PC-9 (cell line): ENCODE measurements around the gene SPATA21. TPM values are rescaled to one million over a fixed set of nuclear protein-coding genes. Genes with fewer than 3 reads are reported as not detected.

ENCODE experiments used
- BruUV-seq: library from RNA; stranded (reverse); fragments of 400-500 nt; replicated peaks from 2 replicates; lab custom pipeline; 2021; lab: Mats Ljungman, UMichigan
- CTCF ChIA-PET: fragments of 300-600 bp; sonication (Branson Sonifier 250); formaldehyde crosslinking; loops from one replicate; lab custom pipeline; 2022; ENCODE audit warnings: antibody characterized with exemption; lab: Charles Lee
- POLR2A ChIA-PET: fragments of 300-600 bp; sonication (Branson Sonifier 250); formaldehyde crosslinking; loops from one replicate; lab custom pipeline; 2022; ENCODE audit warnings: antibody characterized with exemption; ENCODE audit not compliant: unreplicated experiment; lab: Charles Lee
- DNase-seq, 2 experiments: peaks; one replicate each; pipeline versions ENCODE4 v3.0.0 to v3.0.0-alpha.2; 2015 to 2022; ENCODE audit warnings: mixed read lengths in 1 of 2
- H2AFZ ChIP-seq: fragments of 200-600 bp; sonication (generic); 2 replicates; pipeline ENCODE4 v1.8.1; 2017; ENCODE audit warnings: antibody characterized with exemption
- H3F3A ChIP-seq: fragments of 200-600 bp; sonication (generic); 2 replicates; pipeline ENCODE4 v1.8.1; 2017; ENCODE audit warnings: antibody characterized with exemption, mild to moderate bottlenecking, low read depth; ENCODE audit not compliant: insufficient read depth
- H3K27ac ChIP-seq: fragments of 200-600 bp; sonication (generic); 2 replicates; pipeline ENCODE4 v1.6.1; 2016; ENCODE audit warnings: mixed run types
- H3K27me3 ChIP-seq: fragments of 200-600 bp; sonication (generic); 2 replicates; pipeline ENCODE4 v1.6.1; 2016; ENCODE audit warnings: low read depth, mixed run types; ENCODE audit not compliant: insufficient read depth
- H3K36me3 ChIP-seq: fragments of 200-600 bp; sonication (generic); 2 replicates; pipeline ENCODE4 v1.6.1; 2016; ENCODE audit warnings: low read depth, mixed run types
- H3K4me1 ChIP-seq: fragments of 200-600 bp; sonication (generic); replicated peaks from 2 replicates; pipeline ENCODE4 v1.6.1; 2016; ENCODE audit warnings: mixed run types; ENCODE audit not compliant: insufficient read depth
- H3K4me2 ChIP-seq: fragments of 200-600 bp; sonication (generic); 2 replicates; pipeline ENCODE4 v1.6.1; 2017; ENCODE audit warnings: mixed run types
- H3K4me3 ChIP-seq: fragments of 200-600 bp; sonication (generic); 2 replicates; pipeline ENCODE4 v1.6.1; 2016; ENCODE audit warnings: mixed run types
- H3K79me2 ChIP-seq: fragments of 200-600 bp; sonication (generic); 2 replicates; pipeline ENCODE4 v1.6.1; 2017; ENCODE audit warnings: low read depth, mixed run types
- H3K9me2 ChIP-seq: fragments of 200-600 bp; sonication (generic); 2 replicates; pipeline ENCODE4 v1.8.1; 2017; ENCODE audit warnings: mild to moderate bottlenecking; ENCODE audit not compliant: insufficient read depth
- H3K9me3 ChIP-seq: fragments of 200-600 bp; sonication (generic); 2 replicates; pipeline ENCODE4 v1.8.1; 2016; ENCODE audit warnings: low read depth; ENCODE audit not compliant: insufficient read depth
- H4K20me1 ChIP-seq: fragments of 200-600 bp; sonication (generic); 2 replicates; pipeline ENCODE4 v1.8.1; 2017; ENCODE audit not compliant: insufficient read depth
- EZH2 ChIP-seq: fragments of 200-600 bp; sonication (generic); IDR thresholded peaks from 2 replicates; pipeline ENCODE4 v1.8.0; 2017; ENCODE audit warnings: antibody characterized with exemption, low read depth
- intact Hi-C: fragments of 100-400 bp; cut with micrococcal nuclease; formaldehyde crosslinking; loops from one replicate; pipeline ENCODE4 v1.10.0; 2022; ENCODE audit not compliant: unreplicated experiment
- total RNA-seq: library from RNA; stranded (reverse); gene quantifications from 2 replicates; pipeline ENCODE4 v1.2.3, GENCODE V29; 2021
- TF ChIP-seq, protein P1 (sequence below): fragments of 200-600 bp; sonication (generic); conservative IDR thresholded peaks from 2 replicates; pipeline ENCODE4 v1.6.1; 2017; ENCODE audit warnings: mixed run types, antibody characterized with exemption, mild to moderate bottlenecking, moderate library complexity

SPATA21 gene
- total RNA-seq, 1 experiment from 2014 or later: not detected

DNA sequence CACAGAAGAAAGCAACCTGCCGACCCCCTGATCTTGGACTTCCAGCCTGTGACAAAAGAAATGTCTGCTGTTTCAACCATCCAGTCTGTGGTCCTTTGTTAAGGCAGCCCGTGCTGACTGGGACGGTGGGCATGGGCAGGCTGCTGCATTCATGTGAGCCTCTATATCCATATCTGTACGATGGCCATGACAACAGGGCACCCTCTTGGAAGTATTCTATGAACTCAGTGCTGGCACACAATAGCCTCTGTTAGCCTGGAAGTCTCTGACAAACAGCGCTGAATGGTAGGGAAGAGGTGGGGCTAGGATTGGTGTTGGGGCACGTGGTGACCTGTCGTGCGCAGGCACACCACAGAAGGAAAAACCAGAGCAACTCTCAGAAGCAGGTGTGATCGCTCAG is 30.4 kb downstream of the SPATA21 start:
- no peak overlapping the region for H3K27ac ChIP-seq
- H3F3A ChIP-seq: no peaks in the 10 kb centered on the region
- H3K79me2 ChIP-seq: no peaks in the 10 kb centered on the region
- TF ChIP-seq, protein P1, sequence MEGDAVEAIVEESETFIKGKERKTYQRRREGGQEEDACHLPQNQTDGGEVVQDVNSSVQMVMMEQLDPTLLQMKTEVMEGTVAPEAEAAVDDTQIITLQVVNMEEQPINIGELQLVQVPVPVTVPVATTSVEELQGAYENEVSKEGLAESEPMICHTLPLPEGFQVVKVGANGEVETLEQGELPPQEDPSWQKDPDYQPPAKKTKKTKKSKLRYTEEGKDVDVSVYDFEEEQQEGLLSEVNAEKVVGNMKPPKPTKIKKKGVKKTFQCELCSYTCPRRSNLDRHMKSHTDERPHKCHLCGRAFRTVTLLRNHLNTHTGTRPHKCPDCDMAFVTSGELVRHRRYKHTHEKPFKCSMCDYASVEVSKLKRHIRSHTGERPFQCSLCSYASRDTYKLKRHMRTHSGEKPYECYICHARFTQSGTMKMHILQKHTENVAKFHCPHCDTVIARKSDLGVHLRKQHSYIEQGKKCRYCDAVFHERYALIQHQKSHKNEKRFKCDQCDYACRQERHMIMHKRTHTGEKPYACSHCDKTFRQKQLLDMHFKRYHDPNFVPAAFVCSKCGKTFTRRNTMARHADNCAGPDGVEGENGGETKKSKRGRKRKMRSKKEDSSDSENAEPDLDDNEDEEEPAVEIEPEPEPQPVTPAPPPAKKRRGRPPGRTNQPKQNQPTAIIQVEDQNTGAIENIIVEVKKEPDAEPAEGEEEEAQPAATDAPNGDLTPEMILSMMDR: no peak
- TF ChIP-seq EZH2: no peak
- POLR2A ChIA-PET: no interaction called here
- CTCF ChIA-PET: no interaction called here
- no peak overlapping the region for H3K4me3 ChIP-seq
- no peak for DNase-seq
- H3K4me2 ChIP-seq: no peak overlapping the region
- no peaks in the 10 kb centered on the region for H3K9me2 ChIP-seq
- intact Hi-C loops: no loop called here
- H3K27me3 ChIP-seq: no peaks in the 10 kb centered on the region
- H2AFZ ChIP-seq: no peak overlapping the region
- no TSS peak for BruUV-seq
- H3K4me1 ChIP-seq: no peaks in the 10 kb centered on the region
- no peaks in the 10 kb centered on the region for H3K9me3 ChIP-seq
- no peaks in the 10 kb centered on the region for H3K36me3 ChIP-seq
- no peaks in the 10 kb centered on the region for H4K20me1 ChIP-seq

DNA sequence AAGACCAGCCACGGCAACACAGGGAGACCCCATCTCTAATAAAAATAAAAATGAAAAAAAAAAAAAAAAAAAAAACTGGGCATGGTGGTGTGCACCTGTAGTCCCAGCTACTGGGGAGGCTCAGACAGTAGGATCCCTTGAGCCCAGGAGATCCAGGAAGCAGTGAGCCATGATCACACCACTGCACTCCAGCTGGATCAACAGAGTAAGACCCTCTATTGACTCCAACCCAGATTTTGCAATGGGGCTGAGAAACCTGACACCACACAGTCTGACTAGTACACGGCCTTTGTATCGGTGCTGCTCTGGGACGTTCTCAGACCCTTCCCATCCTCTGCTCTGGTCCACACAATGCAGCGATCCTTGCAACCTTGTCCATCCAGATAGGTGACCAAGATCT is 31.8 kb downstream of the SPATA21 start:
- intact Hi-C loops: no loop called here

DNA sequence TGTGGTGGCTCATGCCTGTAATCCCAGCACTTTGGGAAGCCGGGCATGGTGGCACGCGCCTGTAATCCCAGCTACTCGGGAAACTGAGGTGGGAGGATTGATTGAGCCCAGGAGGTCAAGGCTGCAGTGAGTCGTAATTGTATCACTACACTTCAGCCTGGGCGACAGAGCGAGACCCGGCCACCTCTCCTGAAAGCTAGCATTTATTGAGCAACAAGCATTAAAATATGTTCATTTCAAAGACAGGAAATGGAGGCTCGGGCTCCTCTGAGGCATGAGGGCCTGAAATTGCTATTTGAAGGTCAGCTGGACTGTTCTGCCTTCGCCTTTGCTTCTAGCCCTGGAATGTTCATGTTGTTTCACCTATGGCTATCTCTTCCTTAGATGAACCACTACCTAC is 34.5 kb downstream of the SPATA21 start:
- TF ChIP-seq, protein P1: no peak
- no peak for TF ChIP-seq EZH2
- Histone ChIP-seq H4K20me1 (no peaks in the 10 kb centered on the region), H2AFZ (no peak overlapping the region), H3K4me3 (no peak overlapping the region), H3K9me2 (no peaks in the 10 kb centered on the region), H3K4me1 (no peaks in the 10 kb centered on the region), H3K27me3 (no peaks in the 10 kb centered on the region), H3F3A (no peaks in the 10 kb centered on the region), H3K9me3 (no peaks in the 10 kb centered on the region), H3K36me3 (no peaks in the 10 kb centered on the region), H3K79me2 (no peaks in the 10 kb centered on the region), H3K4me2 (no peak overlapping the region), H3K27ac (no peak overlapping the region)
- ChIA-PET POLR2A (no interaction called here), CTCF (no interaction called here)
- DNase-seq: no peak
- BruUV-seq: no TSS peak
- intact Hi-C loops: no loop called here

More for the DNA sequence above, 31.8 kb downstream of the SPATA21 start:
- BruUV-seq: no TSS peak
- Histone ChIP-seq H3K79me2 (no peaks in the 10 kb centered on the region), H3K9me3 (no peaks in the 10 kb centered on the region), H3K27ac (no peak overlapping the region), H3F3A (no peaks in the 10 kb centered on the region), H3K4me1 (no peaks in the 10 kb centered on the region), H3K9me2 (no peaks in the 10 kb centered on the region), H2AFZ (no peak overlapping the region), H3K36me3 (no peaks in the 10 kb centered on the region), H3K4me2 (no peak overlapping the region), H3K4me3 (no peak overlapping the region), H3K27me3 (no peaks in the 10 kb centered on the region), H4K20me1 (no peaks in the 10 kb centered on the region)
- ChIA-PET POLR2A (no interaction called here), CTCF (interaction anchor here (0.6 kb wide), 1 partner anchor 835 kb away, joined by 6 read pairs; no protein-coding TSS in a partner anchor)
- TF ChIP-seq, protein P1: no peak
- no peak for TF ChIP-seq EZH2
- DNase-seq: no peak
